Activated naive CD4-positive, alpha-beta T cell treated with anti-CD3 and anti-CD28 coated beads, Interleukin-2, amount 10 ng/mL, durations not matched to agents 7 days and 5 days (primary cell): ENCODE data around the gene SRP14.
"Not testable (repeated sequence)": the region's sequence is repeated elsewhere in the genome, so short reads cannot be mapped to it uniquely, and the experiment has no call there.

Experiments
- CTCF ChIA-PET: fragments of 350-600 bp; sonication (Branson Sonifier 250); formaldehyde crosslinking; loops from one replicate; lab custom pipeline; 2021; ENCODE audit warnings: antibody characterized with exemption; lab: Charles Lee
- DNase-seq: peaks from one replicate; pipeline ENCODE4 v3.0.0-alpha.2; 2020
- H3K27ac Mint-ChIP-seq: one replicate; pipeline ENCODE4 v1.8.0; 2021; ENCODE audit warnings: mild to moderate bottlenecking, moderate library complexity, mixed read lengths
- H3K27me3 Mint-ChIP-seq: one replicate; pipeline ENCODE4 v1.8.0; 2021; ENCODE audit warnings: mild to moderate bottlenecking, mixed read lengths
- H3K36me3 Mint-ChIP-seq: one replicate; pipeline ENCODE4 v1.8.0; 2021; ENCODE audit warnings: mixed read lengths
- H3K4me1 Mint-ChIP-seq: one replicate; pipeline ENCODE4 v1.8.0; 2021; ENCODE audit warnings: mixed read lengths
- H3K4me3 Mint-ChIP-seq: one replicate; pipeline ENCODE4 v1.8.0; 2021; ENCODE audit warnings: mild to moderate bottlenecking, moderate library complexity, mixed read lengths
- H3K9me3 Mint-ChIP-seq: one replicate; pipeline ENCODE4 v1.8.0; 2021; ENCODE audit warnings: mixed read lengths

Gene SRP14

GRCh38 chr15:40038275-40038637 lies 725 bp downstream of the SRP14 start:
- Mint-ChIP-seq H3K27me3 (no peaks in the 10 kb centered on the region), H3K9me3 (no peaks in the 10 kb centered on the region), H3K36me3 (peaks cover 42% of the 10 kb centered on the region), H3K4me1 (peaks cover 48% of the 10 kb centered on the region), H3K27ac (peak overlapping the region; percentile 95), H3K4me3 (peak overlapping the region; percentile 95)
- CTCF ChIA-PET = interaction anchor here (0.6 to 4.0 kb wide), 6 partner anchors 67 to 1742 kb away, joined by 3 to 34 read pairs (median 4); no protein-coding TSS in a partner anchor
- no peak for DNase-seq

- Mint-ChIP-seq H3K36me3 (peaks cover 45% of the 10 kb centered on the region), H3K27me3 (no peaks in the 10 kb centered on the region), H3K4me1 (peaks cover 46% of the 10 kb centered on the region), H3K27ac (peak overlapping the region; percentile 95), H3K4me3 (peak overlapping the region; percentile 95), H3K9me3 (no peaks in the 10 kb centered on the region)
- CTCF ChIA-PET = interaction anchor here (0.8 to 4.0 kb wide), 7 partner anchors 8 to 300 kb away, joined by 3 to 34 read pairs (median 3); no protein-coding TSS in a partner anchor
- no peak for DNase-seq
These were observed 1.3 kb downstream of the SRP14 start for GRCh38 chr15:40037721-40038120.

- H3K27me3 Mint-ChIP-seq, H3K27ac Mint-ChIP-seq, H3K4me3 Mint-ChIP-seq, H3K9me3 Mint-ChIP-seq, DNase-seq: not testable (repeated sequence)
- Mint-ChIP-seq H3K36me3 (peaks cover 60% of the 10 kb centered on the region), H3K4me1 (peaks cover 29% of the 10 kb centered on the region)
- CTCF ChIA-PET = interaction anchor here (1.0 to 3.1 kb wide), 5 partner anchors 10 to 244 kb away, joined by 3 to 13 read pairs (median 4); no protein-coding TSS in a partner anchor
These were observed 3.8 kb downstream of the SRP14 start for GRCh38 chr15:40035182-40035581.

GRCh38 chr15:40034186-40034946 lies 4.6 kb downstream of the SRP14 start:
- no peak for DNase-seq
- Mint-ChIP-seq H3K27ac (no peak overlapping the region), H3K36me3 (peaks cover 59% of the 10 kb centered on the region), H3K4me3 (no peak overlapping the region), H3K9me3 (no peaks in the 10 kb centered on the region), H3K4me1 (peaks cover 25% of the 10 kb centered on the region), H3K27me3 (no peaks in the 10 kb centered on the region)
- CTCF ChIA-PET = interaction anchor here (1.1 to 3.1 kb wide), 4 partner anchors 11 to 245 kb away, joined by 3 to 13 read pairs (median 8); no protein-coding TSS in a partner anchor

- CTCF ChIA-PET = interaction anchor here (1.7 kb wide), 1 partner anchor 242 kb away, joined by 6 read pairs; no protein-coding TSS in a partner anchor
- Mint-ChIP-seq H3K27me3 (no peaks in the 10 kb centered on the region), H3K9me3 (no peaks in the 10 kb centered on the region), H3K4me1 (peaks cover 13% of the 10 kb centered on the region), H3K27ac (no peak overlapping the region), H3K36me3 (peaks cover 44% of the 10 kb centered on the region), H3K4me3 (no peak overlapping the region)
- DNase-seq = no peak
These were observed 6.7 kb downstream of the SRP14 start for GRCh38 chr15:40032125-40032839.

- no peak for DNase-seq
- Mint-ChIP-seq H3K36me3 (peaks cover 40% of the 10 kb centered on the region), H3K27ac (no peak overlapping the region), H3K4me1 (peaks cover 5% of the 10 kb centered on the region), H3K27me3 (no peaks in the 10 kb centered on the region), H3K4me3 (no peak overlapping the region), H3K9me3 (no peaks in the 10 kb centered on the region)
- CTCF ChIA-PET = interaction anchor here (1.7 kb wide), 1 partner anchor 243 kb away, joined by 6 read pairs; no protein-coding TSS in a partner anchor
These were observed 7.7 kb downstream of the SRP14 start for GRCh38 chr15:40031300-40031699.

- Mint-ChIP-seq H3K9me3 (no peaks in the 10 kb centered on the region), H3K27me3 (no peaks in the 10 kb centered on the region), H3K36me3 (peaks cover 34% of the 10 kb centered on the region), H3K4me3 (no peak overlapping the region), H3K4me1 (peaks cover 3% of the 10 kb centered on the region), H3K27ac (no peak overlapping the region)
- DNase-seq = peak; percentile 49
- CTCF ChIA-PET = interaction anchor here (0.7 to 1.5 kb wide), 8 partner anchors 9 to 247 kb away, joined by 3 to 6 read pairs (median 3); partner anchors contain the start of gene SRP14
These were observed 8.7 kb downstream of the SRP14 start for GRCh38 chr15:40029979-40030893.

- Mint-ChIP-seq H3K9me3 (no peaks in the 10 kb centered on the region), H3K36me3 (peaks cover 32% of the 10 kb centered on the region), H3K27ac (no peak overlapping the region), H3K27me3 (no peaks in the 10 kb centered on the region), H3K4me3 (no peak overlapping the region), H3K4me1 (no peaks in the 10 kb centered on the region)
- CTCF ChIA-PET = interaction anchor here (0.8 to 1.5 kb wide), 5 partner anchors 11 to 245 kb away, joined by 3 to 6 read pairs (median 3); partner anchors contain the start of gene SRP14
- no peak for DNase-seq
These were observed 10.1 kb downstream of the SRP14 start for GRCh38 chr15:40028853-40029252.

- CTCF ChIA-PET = interaction anchor here (0.9 kb wide), 1 partner anchor 40 kb away, joined by 3 read pairs; no protein-coding TSS in a partner anchor
- no peaks in the 10 kb centered on the region for H3K4me1 Mint-ChIP-seq
- H3K9me3 Mint-ChIP-seq = no peaks in the 10 kb centered on the region
- no peaks in the 10 kb centered on the region for H3K27me3 Mint-ChIP-seq
- H3K27ac Mint-ChIP-seq = no peak overlapping the region
- H3K4me3 Mint-ChIP-seq = no peak overlapping the region
- DNase-seq = no peak
- peaks cover 36% of the 10 kb centered on the region for H3K36me3 Mint-ChIP-seq
These were observed 10.8 kb downstream of the SRP14 start for GRCh38 chr15:40028193-40028592.

GRCh38 chr15:40016224-40016865 lies 22.6 kb downstream of the SRP14 start:
- CTCF ChIA-PET = no interaction called here
- no peak overlapping the region for H3K27ac Mint-ChIP-seq
- peaks cover 24% of the 10 kb centered on the region for H3K9me3 Mint-ChIP-seq
- H3K36me3 Mint-ChIP-seq = peaks cover 60% of the 10 kb centered on the region
- no peaks in the 10 kb centered on the region for H3K27me3 Mint-ChIP-seq
- H3K4me3 Mint-ChIP-seq = no peak overlapping the region
- DNase-seq = no peak
- no peaks in the 10 kb centered on the region for H3K4me1 Mint-ChIP-seq

GRCh38 chr15:40014390-40014789 lies 24.6 kb downstream of the SRP14 start:
- Mint-ChIP-seq H3K27me3 (no peaks in the 10 kb centered on the region), H3K9me3 (peaks cover 24% of the 10 kb centered on the region), H3K4me1 (no peaks in the 10 kb centered on the region), H3K36me3 (peaks cover 50% of the 10 kb centered on the region), H3K4me3 (no peak overlapping the region), H3K27ac (no peak overlapping the region)
- DNase-seq = no peak
- CTCF ChIA-PET = no interaction called here

GRCh38 chr15:40013372-40013771 lies 25.6 kb downstream of the SRP14 start:
- peaks cover 24% of the 10 kb centered on the region for H3K9me3 Mint-ChIP-seq
- peaks cover 50% of the 10 kb centered on the region for H3K36me3 Mint-ChIP-seq
- H3K27me3 Mint-ChIP-seq, H3K4me1 Mint-ChIP-seq, H3K4me3 Mint-ChIP-seq, H3K27ac Mint-ChIP-seq, DNase-seq, CTCF ChIA-PET: not testable (repeated sequence)

- H3K9me3 Mint-ChIP-seq = peaks cover 24% of the 10 kb centered on the region
- CTCF ChIA-PET = no interaction called here
- no peak for DNase-seq
- no peaks in the 10 kb centered on the region for H3K27me3 Mint-ChIP-seq
- H3K4me3 Mint-ChIP-seq = no peak overlapping the region
- H3K36me3 Mint-ChIP-seq = peaks cover 49% of the 10 kb centered on the region
- no peaks in the 10 kb centered on the region for H3K4me1 Mint-ChIP-seq
- no peak overlapping the region for H3K27ac Mint-ChIP-seq
These were observed 27.7 kb downstream of the SRP14 start for GRCh38 chr15:40011303-40011702.
